Measurements from ENCODE around the gene NCSTN. TPM values are rescaled to one million over a fixed set of nuclear protein-coding genes. Genes with fewer than 3 reads are reported as not detected.

NCSTN gene
- total RNA-seq, 1 donor from 2014 or later, result 60.1 TPM

DNA sequence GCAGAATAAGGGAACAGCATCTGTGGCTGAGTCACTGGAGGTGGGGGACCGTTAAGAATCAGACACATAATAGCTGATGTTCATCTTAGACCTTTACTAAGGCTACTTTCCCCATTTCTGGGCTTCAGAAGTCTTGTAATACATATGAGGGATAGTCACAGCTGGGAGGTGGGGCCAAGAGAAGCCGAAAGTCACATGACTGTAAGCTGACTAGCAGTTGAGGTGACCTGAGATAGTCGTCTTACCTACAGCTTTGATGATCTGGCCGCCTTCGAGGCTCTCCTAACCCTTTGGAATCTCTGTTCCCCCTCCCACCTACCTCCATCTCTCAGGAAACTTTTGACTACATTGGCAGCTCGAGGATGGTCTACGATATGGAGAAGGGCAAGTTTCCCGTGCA is 9.4 kb downstream of the NCSTN start:
- ATAC-seq, result no peak

DNA sequence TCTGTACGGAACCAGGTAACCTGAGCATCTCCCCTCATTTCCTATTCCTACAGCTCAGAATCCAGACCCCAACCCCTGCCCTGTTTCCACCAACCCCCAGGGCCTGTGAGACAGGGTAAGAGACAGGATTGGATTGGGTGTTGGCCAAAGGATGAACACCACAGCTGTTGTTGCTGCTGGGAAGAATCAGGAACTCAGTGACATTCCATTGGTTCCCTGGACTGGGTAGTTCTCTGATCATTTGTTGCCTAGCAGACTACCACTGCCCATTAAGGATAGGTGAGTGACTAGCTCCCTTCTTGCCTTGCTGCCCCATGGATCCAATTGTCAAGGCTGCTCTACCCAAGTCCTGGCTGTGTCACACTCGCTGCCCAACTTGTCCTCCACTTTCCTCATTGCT is 10.0 kb downstream of the NCSTN start:
- no peak for ATAC-seq

DNA sequence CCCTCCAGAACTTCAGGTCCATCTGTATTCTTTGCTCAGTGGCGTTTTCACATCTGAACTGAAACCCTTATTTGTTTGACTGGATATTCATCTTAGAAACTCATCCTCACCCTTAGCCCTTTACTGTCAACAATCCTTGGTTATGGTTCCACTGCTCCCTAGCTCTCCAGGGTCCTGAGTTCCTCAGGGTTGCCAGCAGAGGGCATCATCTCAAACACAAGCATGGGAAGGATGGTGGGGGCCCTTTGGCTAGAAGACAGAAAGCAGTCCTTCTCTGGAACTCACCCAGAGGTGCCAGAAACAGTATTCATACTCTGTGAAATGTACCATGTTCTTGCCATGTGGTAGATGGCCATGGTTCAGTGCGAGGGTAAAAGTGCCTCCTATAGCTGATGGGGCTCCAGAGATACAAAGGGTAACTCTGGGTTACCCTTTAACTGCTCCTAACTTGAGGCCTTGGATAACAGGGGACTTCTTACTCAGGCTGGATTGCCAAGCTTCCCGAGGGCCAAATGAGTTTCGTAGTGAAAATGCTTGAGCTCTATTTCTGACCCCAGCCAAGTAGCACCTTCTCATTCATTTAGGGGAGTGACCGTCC is 11.3 kb downstream of the NCSTN start:
- peak; percentile 21 for ATAC-seq

DNA sequence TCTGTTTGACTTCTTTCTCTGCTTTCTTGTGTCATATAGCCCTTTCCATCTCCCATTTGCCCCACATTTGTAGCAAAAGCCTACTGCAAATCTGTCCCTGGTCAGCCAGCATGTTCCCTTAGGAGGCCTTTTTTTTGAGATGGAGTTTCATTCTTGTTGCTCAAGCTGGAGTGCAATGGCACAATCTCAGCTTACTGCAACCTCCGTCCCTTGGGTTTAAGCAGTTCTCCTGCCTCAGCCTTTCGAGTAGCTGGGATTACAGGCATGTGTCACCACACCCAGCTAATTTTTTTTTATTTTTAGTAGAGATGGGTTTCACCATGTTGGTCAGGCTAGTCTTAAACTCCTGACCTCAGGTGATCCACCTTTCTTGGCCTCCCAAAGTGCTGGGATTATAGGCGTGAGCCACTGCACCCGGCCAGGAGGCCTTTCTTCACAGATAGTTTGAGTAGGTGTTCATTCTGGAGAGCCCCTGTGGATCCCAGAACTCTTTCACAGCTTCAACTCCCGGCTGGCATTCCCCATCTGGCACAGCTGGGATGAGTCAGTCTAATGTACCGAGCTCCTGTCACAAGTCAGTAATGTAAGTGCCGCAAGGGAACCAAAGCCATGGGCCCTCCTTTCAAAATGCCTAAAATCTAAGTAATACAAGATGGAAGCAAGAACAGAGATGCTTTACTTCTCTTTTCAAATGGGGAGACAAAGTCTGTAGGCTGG is 14.3 kb downstream of the NCSTN start:
- ATAC-seq, result no peak

DNA sequence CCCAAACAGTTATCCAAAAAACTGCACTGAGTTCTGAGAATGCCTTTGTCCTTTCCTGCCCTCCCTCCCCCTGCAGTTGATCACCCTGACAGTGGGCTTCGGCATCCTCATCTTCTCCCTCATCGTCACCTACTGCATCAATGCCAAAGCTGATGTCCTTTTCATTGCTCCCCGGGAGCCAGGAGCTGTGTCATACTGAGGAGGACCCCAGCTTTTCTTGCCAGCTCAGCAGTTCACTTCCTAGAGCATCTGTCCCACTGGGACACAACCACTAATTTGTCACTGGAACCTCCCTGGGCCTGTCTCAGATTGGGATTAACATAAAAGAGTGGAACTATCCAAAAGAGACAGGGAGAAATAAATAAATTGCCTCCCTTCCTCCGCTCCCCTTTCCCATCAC is 14.9 kb downstream of the NCSTN start:
- ATAC-seq, result no peak

DNA sequence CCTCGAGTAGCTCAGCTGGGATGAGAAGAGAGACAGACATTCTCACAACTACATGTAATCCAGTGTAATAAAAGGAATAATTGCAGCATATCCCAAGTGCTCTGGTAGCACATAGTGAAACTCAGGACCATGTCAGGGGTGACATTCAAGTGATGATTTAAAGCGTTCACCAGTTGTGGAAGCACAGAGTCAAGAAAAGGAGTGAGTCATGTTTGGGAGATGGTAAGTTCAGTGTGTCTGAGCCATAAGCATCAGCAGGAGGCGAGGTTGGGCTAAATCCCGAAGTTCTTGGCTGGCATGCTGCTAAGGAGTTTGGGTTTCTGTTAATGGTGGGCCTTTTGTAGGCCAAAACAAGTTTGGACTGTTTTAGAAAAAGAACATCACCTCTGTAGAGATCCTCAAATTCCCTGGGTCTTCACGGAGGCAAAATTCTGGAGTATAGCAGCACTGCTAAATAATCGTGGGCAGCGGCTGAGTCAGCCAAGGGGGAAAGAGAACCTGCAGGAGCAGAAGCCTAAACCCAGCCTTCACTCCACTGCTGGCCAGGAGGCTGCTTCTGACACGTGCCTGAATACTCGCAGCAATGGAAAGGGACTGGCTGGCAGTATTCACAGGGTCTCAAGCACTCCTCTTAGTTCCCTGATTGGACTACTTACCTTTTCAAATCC is 16.5 kb downstream of the NCSTN start:
- no peak for ATAC-seq

DNA sequence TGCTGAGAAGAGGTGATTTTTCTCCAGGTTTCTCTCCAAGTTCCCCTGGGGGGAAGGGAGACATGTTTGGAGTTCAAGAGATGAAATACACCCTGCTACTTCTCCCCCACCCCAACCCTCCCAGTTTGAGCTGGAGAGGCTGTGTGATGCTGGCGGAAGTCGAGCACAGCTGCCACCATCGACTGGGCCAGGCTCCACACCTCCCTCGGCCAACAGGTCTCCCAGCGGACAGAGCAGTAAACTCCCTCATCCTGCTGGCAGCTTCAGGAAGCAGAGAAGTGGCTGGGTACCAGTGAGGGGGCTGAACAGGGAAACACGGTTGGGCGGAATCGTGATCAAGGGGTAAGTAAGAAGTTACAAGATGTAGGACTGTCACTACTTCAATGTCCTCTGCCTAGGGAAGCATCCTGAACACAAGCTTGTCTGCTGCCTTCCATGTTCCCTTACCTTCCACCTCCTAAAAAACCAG is 17.1 kb downstream of the NCSTN start:
- ATAC-seq, result no peak

DNA sequence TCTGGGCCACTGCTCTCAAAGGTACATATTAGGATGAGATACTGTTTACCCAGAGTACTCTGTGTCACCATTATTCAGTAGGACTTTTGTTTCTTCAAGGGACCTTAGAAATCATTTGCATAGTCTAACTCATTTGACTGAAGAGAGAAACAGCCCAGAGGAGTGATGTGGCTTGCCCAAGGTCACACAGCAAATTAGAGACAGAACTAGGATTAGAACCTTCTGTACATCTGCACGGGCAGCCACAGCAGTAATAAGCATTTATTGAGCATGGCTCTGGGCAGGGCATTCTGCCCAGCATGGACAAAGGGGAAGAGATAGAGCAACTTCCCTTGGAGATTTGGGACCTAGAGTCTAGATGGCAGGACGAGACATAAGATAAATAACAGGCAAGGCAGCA is 18.0 kb downstream of the NCSTN start:
- no peak for ATAC-seq

DNA sequence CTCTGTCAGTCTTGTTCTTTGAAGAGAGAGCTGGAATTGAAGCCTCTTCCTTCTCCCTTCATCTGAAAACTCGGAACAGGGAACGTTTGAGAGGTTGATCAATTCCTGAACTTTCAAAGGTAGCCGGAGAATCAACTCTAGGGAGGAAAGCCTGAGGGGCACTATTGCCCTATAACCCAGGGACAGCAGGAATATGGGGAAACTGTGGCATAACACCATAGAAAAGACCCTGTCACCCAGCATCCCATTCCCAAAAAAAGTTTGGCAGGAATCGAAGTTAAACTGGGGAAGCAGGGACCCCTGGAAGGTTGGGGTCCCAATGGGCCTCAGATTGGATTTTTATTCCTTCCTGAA is 18.6 kb downstream of the NCSTN start:
- no peak for ATAC-seq

DNA sequence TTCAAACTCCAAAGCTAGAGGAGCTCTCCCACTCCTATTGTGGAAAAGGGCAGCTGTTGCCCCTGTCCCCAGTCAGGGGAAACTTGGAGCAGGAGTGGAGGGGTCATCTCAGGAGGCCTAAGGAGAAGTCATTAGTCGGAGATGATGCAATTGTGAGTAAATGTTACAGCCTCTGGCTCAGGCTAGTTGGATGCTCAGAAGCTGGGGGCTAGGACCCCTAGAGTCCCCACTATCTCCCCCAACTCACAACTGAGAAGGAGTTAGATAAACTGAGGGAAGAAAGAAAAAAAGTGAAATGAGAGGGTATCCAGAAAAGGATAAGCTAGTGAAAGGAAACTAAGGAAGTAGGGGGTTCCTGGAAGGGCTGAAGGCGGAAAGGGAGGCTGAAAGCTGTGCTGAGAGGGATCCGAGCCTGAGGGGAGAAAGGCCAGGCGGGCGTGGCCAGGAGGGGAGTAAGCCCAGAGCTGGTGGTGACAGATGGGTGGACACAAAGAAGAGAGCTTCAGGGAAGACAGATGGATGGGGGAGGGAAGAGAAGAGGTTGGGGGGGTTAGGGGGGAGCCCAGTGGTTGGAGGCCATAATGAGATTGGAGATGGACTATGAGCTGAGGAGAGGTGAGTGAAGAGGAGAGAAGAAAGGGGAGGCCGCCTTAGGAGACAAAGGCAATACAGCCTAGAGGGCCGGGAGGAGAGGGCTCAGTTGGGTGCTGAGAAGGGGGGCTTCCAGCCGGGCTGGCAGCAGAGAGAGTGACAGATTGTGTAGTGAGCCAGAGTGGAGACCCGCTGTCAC is 19.2 kb downstream of the NCSTN start:
- ATAC-seq, result no peak

DNA sequence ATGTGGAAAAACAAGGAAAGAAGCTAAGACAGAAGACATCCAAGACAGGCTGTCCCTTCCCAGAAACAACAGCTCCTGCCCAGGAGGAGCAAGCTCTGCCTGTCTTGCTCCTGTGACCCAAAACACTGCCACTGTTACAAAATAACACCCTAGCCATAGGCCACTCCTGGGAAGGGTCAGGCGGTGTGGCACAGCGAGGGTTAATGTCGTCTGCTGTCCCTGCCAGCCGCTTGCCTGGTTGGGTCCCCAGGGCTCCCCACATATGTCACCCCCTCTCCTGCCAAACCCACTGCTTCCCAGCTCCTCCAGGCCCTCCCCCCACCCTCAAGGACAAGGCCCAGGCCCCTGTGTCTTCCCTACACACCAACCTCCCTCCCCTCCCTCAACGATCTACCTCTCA is 19.8 kb downstream of the NCSTN start:
- no peak for ATAC-seq

DNA sequence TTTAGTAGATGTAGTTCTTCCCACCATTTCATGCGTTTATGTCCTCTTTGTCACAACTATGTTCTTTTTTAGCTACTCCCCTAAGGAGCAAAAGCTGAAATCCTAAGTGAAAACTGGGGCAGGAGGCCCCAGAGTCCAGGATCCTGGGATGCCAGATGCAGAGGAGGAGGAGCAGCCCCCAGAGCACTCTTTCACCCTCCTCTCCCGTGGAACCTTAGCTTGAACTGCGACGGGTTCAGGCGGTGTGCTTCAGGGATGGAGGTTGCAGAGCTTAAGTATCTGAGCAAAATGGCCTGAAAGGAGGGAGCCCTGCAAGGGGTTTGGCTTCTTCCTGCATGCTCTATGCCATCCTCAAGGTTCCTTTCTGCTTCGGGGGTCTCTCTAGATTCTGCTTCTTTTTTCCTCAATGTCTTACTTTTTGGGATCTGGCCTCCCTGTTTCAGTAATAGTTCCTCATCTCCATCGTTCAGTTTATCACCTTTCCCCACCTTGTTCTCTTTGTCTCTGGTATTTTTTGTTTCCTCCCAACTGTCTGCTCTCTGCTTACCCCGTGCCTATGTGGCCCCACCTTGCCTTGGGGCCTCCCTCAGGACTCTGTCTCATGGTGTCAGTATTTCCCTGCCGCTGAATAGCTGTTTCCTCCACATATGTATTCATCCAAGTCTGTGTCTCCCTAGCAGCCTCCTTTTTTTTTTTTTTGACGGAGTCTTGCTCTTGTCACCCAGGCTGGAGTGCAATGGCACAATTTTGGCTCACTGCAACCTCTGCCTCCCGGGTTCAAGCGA is 21.0 kb downstream of the NCSTN start:
- ATAC-seq, result no peak

DNA sequence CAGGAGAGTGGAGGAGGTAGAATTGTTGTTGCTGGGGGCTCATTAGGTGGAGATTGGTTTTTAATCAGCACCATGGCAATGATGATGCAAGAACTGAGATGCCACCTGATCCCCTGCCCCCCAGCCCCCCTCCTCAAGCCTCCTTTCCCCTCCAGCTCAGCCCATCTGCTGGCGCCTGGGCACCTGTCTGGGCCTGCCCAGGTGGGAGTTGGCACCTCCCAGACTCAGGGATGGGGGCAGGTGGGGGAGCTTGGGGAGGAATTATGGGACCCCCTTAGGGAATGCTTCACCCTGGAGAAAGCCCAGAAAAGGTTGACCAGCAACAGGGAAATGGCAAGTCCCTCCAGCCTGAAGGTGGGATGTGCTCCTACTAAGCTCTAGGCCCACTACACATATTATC is 22.1 kb downstream of the NCSTN start:
- no peak for ATAC-seq

DNA sequence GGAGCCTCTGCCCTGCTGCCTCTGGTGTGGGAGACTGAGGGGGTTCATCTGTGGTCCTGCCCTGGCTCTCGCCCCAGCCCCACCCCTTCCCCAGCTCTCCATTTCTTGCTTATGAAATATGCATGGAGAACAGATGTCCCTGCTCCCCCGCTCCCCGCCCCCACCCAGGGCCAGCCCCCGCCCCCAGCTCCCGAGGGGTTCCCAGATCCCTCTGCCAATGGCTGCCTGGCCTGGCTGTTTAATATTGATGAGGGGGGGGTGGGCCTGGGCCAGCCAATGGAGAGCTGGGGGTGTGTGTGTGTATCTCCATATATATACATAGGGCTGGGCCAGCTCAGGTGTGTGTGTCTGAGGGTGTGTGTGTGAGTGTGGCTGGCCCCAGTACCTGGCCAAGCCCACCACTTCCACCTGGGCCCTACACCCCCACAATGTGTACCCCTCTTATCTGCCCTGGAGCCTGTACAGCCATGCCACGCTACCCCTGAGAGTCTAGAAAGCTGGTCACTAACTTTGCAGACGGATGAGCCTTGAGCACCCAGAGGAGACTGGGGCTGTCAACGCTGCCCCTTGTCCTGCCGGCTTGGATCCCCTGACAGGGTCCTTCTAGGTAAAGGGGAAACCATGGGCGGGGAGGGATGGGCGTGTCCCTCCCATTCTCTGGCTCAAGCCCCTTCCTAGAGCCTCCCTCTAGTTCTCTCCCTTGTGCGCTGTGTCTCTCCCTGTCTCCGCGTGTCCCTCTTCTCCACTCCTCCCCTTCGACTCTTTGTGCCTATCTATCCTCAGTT is 23.7 kb downstream of the NCSTN start, which contains the start of gene NHLH1:
Gene NHLH1 (plus strand): TSS at position 341 of the 785 bp plus-strand sequence. CDS start 3,661 bp downstream, outside the sequence.
- no peak for ATAC-seq

DNA sequence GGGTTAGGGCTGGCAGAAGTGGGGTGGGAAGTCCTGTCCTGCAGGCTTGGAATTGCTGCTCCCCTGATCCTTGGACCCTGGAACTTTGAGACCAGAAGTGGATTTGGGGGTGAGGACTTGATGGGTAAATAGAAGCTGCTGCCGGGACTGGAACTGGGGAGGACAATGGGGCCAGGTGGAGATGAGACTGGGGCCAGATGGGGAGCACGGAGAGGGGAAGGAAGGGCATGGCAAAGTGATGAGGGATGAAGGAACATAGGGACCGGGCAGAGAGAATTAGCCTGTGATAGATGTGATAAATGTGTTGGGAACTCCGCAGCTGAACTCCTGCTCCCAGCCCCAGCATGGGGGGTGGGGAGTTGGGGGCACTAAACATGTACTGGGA is 24.3 kb downstream of the NCSTN start:
- no peak for ATAC-seq

DNA sequence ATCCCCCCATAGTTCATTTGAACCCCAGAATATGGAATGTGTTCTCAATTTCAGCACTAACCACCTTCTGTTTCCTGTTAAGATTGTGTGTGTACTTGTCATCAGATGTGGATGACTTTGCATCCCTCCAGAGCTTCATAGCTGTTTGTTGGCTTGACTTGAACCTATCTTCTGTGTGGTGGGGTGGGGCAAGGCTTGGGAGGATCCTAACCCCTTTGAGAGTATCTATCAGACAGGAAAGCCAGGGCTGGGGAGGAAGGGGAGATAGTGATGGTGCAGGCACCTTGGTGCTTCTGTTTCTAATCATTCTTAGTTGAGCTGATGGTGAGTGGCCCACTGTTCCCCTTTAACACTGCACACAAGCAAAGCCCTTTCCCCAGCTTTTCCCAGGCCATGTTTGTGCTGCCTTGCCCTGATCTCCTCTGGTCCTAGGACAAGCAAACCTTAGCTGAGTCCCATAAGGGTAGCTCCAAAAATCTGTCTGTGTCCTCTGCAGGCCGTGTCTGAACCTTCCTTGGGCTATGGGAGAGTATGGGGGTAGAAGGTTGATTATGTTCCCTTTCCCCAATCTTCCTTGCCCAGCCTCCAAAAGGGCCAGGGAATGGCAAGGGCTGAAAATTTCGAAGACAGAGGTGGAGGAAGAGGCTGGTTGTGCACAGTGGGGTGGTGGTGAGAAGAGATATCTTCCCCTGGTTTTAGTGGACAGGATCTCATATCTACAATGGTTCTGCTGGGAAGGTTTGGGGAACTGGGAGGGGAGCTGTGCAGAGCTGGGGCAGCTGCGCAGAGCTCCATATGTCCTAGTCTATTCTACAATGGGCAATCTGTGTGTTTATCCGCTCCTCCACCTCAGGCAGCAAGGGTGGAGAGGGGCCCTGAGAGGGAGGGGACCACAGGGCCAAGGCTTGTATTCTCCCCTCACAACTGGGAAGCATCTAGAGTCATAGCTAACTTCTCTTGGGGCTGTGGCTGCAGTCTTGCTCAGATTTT is 25.0 kb downstream of the NCSTN start:
- no peak for ATAC-seq

DNA sequence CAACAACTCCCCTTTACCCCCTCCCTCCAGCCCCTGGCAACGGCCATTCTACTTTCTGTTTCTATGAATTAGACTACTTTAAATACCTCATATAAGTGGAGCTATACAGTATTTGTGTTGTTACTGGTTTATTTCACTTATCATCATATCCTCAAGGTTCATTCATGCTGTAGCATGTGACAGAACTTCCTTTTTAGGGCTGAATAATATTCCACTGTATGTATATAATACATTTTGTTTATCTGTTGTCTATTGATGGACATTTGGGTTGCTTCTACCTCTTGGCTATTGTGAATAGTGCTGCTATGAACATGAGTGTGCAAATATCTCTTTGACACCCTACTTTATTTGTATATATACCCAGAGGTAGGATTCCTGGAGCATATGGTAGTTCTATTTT is 25.9 kb downstream of the NCSTN start:
- no peak for ATAC-seq

DNA sequence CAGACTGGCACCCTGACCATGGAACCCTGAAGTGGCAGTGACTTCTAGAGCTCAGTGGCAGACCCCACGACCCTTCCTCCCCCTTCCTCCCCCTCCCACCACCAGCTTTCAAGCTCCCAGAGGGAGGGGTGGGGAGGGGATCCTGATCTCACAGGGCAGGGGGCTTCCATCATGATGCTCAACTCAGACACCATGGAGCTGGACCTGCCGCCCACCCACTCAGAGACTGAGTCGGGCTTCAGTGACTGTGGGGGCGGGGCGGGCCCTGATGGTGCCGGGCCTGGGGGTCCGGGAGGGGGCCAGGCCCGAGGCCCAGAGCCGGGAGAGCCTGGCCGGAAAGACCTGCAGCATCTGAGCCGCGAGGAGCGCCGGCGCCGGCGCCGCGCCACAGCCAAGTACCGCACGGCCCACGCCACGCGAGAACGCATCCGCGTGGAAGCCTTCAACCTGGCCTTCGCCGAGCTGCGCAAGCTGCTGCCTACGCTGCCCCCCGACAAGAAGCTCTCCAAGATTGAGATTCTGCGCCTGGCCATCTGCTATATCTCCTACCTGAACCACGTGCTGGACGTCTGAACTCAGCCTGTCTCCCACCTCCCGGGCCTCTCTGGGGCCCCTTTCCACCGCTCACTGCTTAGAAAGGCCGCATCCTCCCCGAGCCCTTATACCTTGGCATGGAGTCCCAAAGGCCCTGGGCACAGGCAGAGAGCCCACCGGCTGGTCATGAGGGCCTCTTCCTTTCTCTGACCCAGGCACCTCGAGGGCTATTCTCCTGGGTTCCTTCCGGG is 27.6 kb downstream of the NCSTN start:
- no peak for ATAC-seq

DNA sequence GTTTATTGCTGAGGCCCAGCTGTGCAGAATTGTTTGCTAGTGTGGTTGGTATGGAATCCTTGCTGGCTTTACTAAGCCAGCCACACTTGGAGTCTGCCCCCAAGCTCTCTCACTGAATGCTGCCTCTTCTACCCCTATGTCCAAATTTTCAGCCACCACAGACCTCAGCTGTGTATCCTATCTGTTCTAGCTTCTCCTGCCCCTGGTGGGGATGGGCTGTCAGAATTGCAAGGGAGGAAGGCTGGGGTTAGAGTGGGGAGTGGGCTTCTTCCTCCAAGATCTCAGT is 28.1 kb downstream of the NCSTN start:
- ATAC-seq, result no peak

DNA sequence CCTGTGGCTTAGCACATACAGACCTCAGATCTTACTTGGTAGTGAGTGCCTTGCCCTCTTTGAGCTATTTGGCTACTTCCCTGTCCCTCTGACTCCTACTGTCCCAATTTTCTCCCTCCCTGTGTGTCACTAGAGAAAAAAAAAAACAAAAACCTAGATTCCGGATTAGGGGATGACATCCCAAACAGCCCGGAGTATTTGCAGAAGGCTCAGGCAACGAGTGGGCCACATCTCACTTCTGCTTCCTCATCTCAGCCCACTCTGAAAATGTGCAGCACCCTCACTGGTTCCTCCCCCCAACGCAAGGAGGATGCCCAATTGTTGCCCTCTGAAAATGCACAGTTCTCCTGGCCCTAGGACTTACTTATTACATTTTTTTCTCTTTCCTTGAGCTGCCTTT is 28.6 kb downstream of the NCSTN start:
- ATAC-seq, result no peak

Data from esophagus mucosa (tissue), 1 donor.